ENCODE measurements around the gene TBC1D30.

Gene TBC1D30

DNA sequence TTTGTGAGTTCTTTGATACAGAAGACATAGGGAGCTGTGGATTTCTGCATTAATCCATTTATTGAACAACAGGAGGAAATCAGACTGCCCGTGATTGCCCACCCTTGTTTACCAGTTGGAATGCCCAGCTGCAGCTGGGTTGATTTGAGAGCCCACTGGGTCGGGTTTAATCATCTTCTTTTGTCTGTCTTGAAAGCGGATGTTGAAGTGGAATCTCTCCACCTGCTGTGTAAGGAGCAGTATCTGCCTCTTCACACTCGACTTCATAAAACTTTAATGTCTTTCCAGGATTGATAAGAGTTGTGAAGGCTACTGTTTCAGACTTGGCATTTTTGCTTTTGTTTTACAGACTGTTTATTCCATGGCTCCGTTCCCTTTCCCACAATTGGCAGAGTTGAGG, 39.9 kb downstream of the TBC1D30 start:
- no peak for DNase-seq (ENCODE audit: low spot score)

DNA sequence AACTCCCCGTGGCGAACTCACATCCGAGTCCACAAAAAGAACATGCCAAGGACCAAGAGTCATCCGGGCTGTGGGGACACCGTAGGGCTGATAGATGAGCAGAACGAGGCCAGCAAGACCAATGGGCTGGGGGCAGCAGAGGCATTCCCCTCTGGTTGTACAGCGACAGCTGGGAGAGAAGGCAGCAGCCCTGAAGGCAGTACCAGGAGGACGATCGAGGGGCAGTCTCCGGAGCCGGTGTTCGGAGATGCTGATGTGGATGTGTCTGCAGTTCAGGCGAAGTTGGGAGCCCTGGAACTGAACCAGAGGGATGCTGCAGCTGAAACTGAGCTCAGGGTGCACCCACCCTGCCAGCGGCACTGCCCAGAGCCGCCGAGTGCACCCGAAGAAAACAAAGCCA, 50.7 kb downstream of the TBC1D30 start:
- no peak for DNase-seq (ENCODE audit: low spot score)

DNA sequence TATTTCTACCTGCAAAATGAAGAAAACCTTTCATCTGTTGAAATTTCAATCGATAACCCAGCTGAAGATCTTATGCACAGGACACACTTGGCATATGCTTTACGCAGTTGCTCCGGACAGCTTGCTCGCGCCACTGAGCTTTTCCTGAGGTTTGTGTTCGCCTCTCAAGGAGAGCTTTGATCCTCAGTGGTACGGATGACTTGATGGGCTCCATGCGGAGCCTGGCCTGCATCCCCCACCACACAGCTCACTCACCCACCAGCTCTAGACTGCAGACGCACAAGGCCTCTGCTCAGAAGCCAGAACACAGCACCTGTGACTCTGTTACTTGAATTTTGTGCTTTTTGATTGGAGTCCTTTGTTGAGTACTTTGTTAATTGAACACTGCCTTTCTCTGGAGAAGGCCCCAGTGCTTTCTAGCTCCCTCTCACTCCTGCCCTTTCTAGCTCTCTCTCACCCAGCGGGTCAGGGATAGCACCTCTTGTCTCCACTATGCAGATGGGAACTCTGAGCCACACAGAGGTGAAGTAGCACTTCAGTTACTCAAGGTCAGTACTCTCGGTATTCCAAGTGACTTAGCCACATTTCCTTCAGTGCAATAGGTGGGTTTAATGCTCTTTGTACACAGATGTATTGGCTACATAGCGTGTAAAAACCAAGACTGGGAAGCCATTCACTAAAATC, 52.1 kb downstream of the TBC1D30 start:
- DNase-seq (ENCODE audit: low spot score), result no peak

DNA sequence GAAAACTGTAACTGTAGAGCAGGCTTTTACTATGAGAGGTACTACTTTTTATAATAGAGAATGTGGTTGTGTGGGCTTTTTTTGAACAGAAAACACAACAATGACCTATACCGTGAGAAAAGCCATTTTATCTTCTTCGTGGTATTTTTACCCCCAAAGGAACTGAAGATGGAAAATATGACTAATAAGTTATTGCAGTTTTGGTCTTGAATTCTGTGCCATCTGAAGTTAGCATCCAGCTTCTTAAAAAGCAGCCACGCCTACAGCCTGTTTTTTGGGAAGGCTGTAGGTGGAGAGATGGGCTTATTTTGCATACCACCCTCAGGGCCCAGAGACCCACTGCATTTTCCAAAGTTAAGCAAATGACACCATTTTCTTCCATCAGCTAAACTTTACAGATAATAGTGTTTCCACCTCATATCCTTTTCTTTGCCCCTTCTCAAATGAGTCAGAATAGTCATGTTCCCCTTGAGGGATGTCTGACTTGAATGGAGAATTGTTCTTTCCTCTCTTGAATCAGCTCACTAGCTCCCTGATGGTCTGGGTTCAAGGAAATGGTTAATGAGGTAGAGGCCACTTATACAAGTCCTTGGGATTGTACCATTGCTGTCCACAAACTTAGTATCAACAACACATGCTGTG, 53.0 kb downstream of the TBC1D30 start:
- no peak for DNase-seq (ENCODE audit: low spot score)

DNA sequence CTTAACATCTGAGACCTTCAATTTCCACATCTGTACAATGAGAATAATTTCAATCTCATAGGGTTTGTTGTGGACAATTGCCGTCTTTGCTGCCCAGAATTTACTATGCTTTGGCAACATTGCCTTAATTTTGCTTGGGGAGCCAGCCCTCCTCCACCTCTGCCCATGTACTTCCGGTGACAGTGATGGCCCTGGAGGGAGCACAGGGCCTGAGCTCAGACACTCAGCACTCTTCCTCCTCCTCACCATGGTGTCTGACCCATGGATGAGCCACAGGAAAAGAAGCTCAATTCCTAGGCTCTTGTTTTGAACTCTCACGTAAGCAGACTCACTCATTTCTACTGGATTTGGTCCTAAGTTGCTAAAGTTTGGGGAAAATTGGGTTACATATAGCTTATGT, 58.2 kb downstream of the TBC1D30 start:
- no peak for DNase-seq (ENCODE audit: low spot score)

DNA sequence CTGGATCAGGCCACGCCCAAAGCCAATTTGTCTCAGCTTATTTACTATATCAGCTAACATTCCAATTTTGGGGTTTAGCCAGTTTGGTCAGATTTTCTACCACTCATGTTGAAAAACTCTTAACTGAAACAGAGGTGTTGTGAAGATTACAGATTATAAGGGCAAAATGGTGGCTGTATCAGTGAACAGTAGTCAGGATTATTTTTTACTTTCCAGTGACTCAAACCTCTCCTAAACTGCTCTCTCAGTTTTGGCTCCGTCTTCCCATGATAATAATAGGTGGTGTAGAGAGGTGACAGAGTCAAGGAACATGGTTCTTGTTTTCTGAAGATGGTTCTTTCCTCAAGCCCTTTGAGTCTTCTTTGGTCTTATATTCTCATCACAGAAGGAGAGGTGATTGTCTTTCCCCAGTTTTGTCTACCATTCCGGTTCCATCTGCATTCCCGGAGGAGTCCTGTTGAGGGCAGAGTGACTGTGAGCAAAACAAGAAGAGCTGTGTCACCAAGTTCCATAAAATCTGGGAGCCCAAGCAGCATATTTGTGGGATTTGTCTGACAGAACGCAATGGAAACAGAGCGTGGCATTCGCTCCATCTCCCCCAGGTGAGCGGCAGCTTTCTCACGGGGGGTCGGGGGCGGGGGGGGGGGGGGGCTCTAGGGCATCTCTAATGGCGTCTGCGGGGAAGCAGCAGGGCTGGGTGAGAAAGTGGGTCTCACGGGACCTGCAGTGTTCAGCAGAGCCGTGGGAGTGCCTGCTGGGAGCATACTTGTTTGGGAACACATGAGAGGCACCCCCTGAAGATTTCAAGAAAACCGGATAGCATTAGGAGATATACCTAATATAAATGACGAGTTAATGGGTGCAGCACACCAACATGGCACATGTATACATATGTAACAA, 59.1 kb downstream of the TBC1D30 start:
- DNase-seq (ENCODE audit: low spot score), result no peak

DNA sequence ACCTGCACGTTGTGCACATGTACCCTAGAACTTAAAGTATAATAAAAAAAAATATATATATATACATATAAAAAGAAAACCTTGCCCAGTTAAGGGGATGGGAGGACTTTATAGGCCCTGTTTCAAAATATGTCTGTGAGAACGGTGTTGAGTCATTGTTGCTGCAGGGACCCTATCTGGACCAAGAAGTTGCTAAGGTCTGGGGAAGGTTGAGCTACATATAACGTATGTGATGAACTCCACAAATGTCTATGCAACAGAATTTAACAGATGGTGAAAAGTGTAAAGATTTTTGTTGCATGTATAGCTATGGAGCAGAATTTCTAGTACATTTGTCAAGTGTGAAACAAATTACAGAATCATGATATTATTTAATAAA, 59.7 kb downstream of the TBC1D30 start:
- DNase-seq (ENCODE audit: low spot score), result no peak

DNA sequence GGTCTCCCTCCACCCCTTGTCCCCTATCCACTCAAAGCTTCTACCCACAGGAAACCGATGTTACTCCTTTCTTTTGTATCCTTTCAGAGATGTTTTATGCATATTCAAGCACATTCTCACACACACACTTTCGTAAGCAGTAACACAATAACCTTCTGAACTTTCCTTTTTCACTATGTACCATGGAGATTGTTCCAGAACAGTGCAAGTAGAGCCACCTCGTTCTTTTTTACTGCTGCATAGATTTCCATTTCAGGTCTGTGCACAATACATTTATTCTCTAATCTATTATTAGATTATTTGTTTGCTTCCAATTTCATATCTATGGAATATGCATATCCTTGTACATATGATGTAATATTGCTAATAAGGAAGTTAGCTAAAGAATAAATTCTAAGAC, 60.3 kb downstream of the TBC1D30 start:
- DNase-seq (ENCODE audit: low spot score), result no peak

DNA sequence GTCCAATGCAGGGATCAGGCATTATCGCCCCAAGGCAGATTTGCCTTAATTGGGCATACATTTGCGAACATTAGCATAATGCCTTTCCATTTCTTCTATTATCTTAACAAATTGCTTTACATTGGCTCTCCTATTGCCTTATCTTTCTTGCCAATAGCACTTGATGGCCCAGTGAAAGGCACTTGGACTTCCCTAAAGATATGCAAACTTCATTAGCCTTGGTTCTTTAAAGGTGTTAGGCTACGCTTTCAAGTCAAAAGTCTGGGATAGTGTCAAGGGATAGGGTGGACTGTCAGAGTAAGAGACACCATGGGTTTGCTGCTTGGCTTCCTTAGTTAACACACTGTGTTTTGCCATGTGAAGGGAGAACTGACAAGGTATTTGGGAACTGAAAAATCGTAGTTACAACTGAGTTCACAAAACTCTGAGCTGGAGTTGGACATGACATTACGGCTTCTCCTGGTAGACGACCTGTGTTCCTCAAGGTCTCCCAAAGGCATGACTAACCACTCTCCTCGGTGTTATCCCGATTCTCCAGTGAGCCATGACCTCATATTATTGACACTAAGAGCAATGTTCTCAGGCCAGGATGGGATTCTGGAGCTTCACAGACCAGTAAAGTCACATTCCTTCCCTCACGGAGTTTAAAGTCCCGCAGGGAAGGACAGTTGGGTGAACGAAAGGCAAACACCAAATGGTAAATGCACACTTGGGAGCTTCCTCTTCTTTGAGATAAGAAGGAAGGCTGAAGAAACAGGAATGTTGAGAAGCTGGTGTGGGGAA, 65.2 kb downstream of the TBC1D30 start:
- DNase-seq (ENCODE audit: low spot score), result peak; percentile 8

DNA sequence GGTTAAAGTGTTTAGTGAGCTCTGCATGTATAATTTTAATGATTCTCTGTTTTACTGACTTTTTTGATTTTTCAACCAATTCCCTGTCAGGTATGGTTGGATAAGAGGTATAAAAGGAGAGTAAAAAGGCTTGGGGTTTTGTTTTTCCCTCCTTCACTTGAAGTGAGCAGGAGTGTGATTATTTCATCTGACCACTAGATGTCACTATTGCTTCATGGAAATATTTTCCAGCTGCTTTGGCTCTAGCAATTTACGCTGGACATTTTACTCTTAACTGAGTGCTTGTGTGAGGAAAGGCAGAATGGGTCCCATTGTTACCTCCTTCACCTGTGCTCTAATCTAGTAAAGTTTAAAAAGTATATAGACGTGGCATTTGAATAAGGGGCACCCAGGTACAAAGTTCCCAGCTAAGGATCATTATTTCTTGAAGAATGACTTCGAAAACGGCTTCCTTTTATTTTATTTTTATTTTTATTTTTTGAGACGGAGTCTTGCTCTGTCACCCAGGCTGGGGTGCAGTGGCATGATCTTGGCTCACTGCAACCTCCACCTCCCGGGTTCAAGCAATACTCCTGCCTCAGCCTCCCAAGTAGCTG, 66.5 kb downstream of the TBC1D30 start:
- peak; percentile 85 for DNase-seq (ENCODE audit: low spot score)

DNA sequence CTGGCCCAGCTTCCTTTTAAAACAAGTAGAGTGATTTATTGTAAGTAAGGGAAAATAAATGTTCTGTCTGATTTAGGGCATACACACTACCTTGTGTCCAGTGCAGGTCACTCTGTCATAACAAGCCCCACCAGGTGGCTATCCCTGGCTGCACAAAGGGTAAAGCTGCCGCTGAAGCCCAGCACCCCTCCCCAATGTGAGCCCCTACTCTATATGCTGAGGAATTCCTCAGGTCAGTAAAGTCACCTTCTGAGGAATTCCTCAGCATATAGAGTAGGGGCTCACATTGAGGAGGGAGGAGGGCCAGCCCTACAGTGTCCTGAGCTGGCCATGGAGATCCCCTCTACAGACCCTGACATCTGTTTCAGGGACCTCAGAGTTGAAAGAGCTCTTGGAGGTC, 67.2 kb downstream of the TBC1D30 start:
- no peak for DNase-seq (ENCODE audit: low spot score)

DNA sequence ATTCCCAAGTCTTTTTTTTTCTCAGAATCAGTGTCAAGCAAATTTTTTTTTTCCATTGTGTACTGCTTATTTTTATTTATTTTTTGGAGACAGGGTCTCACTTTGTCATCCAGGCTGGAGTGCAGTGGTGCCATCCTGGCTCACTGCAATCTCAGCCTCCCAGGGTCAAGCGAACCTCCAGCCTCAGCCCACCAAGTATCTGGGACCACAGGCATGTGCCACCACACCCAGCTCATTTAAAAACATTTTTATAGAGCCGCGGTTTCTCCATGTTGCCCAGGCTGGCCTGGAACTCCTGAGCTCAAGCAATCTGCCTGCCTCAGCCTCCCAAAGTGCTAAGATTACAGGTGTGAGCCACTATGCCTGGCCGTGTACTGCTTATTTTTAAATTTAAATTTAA, 68.1 kb downstream of the TBC1D30 start:
- DNase-seq (ENCODE audit: low spot score), result peak; percentile 25

DNA sequence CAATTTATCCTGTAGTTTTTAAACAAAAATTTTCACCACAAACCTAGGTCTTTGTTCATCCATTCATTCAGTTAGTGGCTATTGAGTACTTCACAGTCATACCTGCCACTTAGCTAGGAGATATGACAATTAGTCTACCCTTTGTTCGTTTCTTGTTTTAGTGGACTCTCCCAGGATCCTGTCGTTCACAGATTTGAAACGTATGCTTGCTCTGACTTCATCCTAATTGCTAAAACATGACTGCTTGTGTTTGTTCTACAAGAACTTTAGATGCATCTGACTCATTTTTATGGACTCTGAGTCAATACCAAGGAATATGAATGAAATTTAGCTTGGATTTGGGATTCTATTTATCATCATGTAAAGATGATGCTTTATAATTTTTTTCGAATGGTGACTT, 69.5 kb downstream of the TBC1D30 start:
- DNase-seq (ENCODE audit: low spot score), result peak; percentile 34

DNA sequence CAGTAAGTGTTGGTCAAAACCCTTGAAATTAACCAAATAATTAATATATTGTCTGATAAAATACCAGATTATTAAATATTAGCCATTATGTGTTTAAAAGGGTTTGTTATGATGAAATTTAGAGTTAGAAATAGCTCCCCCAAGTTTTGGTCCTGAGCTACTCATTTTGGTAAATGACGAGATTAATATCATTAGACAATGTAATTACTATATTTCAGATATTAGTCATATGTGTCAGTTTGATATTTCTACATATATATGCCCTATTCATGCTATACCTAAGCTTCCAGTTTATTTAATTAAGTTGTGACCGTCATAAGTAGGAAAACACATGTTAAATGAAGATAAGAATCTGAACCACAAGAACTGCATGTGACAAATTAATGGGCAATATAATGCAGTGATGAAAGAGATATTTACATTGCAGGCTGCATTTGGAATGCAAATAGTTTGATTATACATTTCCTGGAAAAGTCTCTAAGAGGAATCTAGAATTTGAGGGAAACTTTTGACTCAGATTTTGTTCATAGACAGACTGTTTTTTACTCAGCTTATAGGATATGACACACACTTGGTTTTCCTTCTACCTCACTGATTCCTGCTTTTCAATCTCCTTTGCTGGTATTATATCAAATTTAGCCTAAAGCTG, 70.5 kb downstream of the TBC1D30 start:
- no peak for DNase-seq (ENCODE audit: low spot score)

DNA sequence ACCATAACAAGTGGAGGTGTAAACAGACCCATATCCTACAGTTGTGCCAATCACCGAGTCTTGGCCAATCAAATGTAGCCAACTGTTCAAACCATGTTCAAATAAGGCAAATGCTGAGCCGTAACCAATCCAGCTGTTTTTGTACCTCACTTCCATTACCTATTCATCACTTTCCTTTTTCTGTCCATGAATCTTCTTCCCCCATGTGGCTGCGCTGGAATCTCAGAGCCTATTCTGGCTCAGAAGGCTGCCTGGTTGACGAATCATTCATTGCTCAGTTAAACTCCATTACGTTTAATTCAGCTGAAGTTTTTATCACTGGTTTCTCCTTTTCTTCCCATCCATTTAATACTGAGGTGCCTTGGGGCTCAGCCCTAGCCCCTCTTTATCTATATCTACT, 71.1 kb downstream of the TBC1D30 start:
- no peak for DNase-seq (ENCODE audit: low spot score)

DNA sequence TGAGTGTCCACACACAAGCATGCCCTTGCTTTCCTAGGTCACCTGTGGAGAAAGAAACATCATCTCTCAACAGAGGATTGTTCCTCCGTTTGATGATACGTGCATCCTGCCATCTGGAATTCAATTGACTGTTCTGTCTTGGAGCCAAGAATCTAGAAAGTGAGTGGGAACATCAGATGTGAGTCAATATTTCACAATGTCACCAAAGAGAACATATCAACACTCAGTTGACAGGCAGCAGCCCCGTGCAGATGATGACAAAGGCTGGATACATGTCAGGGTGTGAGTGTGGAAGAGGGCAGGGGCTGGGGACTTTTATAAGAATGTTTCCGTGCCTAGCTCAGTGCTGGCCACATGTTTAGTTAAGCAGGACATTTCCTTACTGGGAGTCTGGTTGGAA, 76.1 kb downstream of the TBC1D30 start:
- no peak for DNase-seq (ENCODE audit: low spot score)

DNA sequence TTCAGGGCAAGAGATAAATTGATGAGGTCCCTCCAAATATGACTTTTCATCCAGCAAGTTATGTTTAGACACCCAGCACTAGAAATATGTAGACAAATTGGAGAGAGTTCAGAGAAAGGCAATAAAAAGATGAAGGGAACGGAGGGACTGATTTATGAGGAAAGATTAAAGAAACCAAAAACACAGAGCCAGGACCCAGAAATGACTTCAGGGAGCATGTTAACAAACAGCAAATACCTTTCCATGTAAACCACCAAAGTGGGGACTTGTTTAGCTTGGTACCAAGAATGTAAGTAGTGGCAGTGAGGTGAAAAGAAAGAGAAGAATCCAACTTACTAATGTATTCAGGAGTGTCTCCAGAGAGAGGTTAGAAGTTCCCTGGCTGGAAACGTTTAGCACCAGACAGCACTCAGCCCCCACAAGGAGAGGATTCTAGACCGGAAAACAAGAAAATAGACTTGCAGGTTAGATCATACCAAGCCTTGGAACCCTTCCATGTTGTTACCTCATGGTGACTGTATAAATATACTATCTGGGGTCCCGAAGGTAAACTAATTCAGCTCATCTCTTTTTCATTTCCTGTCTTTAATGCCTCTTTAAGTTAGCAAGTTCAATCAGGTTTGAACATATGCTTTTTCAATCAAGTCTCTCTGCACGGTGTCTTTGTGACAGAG, 79.2 kb downstream of the TBC1D30 start:
- DNase-seq (ENCODE audit: low spot score), result no peak

DNA sequence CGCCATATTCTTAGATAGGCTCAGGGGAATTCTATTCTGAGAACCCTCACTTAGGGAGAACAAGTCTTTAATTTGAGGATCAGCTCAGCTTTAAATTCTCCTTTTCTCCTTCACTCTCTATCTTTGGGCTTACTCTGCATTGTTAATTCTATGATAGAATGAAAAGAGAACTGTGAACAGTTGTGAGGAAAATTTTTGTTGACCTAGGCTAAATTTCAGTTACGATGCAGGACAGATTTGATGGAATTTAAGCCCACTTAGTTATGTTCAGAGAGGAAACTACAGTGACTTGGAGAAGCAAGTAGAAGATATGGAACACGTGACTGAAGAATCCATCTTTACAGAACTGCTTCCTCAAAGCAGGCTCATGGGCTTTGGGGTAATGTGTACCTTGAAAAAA, 82.7 kb downstream of the TBC1D30 start:
- no peak for DNase-seq (ENCODE audit: low spot score)

DNA sequence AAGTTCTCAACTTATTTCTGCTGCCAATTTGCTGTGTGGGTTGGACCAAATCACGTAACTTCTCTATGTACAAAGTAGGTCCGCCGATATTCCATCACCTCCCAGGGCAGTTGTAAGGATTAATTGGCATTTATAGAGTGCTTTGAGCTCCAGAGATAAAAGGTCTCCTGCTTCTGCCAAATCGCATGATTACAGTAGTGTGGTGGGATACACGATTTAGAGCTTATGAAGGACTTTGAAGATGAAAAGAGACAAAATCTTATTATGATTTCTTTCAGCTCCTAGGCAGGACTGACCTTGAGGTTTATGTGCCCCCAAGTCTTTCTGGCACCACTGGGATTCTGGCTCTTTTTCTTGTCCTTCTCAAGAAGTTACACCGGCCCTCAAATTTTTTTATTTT, 84.7 kb downstream of the TBC1D30 start:
- no peak for DNase-seq (ENCODE audit: low spot score)

DNA sequence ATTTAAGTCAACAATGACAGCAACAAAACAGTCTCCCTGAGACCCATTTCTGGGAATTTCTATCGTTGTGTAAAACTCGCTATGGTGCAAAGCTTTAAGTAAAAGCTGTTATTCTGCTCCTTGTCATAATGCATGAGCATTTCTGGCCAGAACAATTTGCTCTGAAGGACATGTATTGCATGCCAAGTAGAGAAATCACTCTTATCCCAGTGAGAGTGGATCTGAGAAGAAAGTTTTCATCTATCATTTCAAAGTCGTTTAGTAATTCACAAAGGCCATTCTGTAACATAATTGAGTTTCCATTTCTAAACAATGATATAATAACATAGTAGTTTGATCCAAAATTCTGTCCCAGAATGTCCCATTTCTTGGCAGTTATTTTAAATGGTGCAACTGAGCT, 86.6 kb downstream of the TBC1D30 start:
- no peak for DNase-seq (ENCODE audit: low spot score)

DNA sequence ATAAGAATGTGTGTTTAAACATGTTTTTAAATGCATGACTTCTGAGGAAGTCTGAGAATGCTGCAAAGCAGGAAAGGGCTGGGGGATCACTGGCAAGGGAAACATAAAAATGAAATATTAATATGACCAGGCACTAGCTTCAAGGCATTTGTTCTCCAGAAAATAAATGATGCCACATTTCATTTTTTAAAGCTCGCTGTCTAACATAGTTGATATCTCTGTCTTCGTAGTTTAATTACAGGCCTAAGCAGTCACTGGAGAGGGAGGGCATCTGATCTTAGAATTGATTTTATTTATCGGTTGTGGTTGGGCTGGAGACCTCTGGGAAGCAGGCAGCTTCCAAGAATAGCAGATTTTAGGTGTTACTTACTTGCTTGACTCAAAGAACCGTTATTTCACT, 87.5 kb downstream of the TBC1D30 start:
- no peak for DNase-seq (ENCODE audit: low spot score)
